Measurements from ENCODE around the gene ATF2.
"Not testable (repeated sequence)": the region's sequence is repeated elsewhere in the genome, so short reads cannot be mapped to it uniquely, and the experiment has no call there.

The ATF2 gene

DNA sequence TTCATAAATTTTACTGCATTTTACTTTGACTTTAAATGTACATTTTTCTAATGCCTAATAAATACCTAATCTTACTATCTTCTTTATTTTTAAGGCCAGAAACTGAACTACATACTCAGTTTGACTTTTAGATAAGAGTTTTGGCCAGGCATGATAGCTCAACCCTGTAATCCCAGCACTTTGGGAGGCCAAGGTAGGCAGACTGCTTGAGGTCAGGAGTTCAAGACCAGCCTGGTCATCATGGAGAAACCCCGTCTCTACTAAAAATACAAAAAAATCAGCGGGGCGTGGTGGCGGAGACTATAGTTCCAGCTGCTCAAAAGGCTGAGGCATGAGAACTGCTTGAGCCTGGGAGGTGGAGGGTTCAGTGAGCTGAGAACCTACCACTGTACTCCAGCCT, 9.1 kb downstream of the ATF2 start:
- DNase-seq = no peak

DNA sequence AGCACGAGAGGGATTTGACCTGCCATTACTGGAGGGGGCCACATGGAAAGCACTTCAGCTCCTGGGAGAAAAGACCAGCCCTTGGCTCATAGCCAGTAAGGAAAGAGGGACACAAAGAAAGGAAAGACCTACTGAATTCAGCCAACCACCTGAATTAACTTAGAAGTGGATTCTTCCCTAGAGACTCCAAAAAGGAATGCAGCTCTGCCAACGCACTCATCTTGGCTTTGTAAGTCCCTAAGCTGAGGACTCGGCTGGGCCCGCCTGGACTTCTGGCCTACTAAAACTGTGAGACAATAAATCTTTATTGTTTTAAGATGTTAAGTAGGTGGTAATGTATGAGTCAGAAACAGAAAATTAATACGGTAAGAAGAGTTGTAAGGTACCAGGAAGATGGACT, 11.5 kb downstream of the ATF2 start:
- no peak for DNase-seq

DNA sequence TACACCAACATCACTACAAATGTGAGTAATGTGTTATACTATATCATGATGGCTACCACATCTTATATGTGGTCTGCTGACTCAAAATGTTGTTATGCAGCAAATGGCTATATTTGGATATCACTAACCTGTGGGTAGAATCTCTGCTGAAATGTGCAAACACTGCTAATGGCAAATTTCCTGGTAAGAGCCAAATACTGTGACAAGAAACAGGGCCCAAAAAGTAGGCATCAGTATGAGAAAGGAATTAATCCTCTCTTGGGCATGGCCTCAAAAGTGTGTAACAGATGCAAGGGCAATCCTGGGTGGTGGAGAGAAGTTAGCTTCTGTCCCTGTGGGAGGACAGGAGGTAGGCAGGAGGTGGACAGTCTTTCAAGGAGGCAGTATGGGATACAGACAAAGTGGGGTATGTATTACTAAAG, 13.3 kb downstream of the ATF2 start:
- peak; percentile 92 for DNase-seq

DNA sequence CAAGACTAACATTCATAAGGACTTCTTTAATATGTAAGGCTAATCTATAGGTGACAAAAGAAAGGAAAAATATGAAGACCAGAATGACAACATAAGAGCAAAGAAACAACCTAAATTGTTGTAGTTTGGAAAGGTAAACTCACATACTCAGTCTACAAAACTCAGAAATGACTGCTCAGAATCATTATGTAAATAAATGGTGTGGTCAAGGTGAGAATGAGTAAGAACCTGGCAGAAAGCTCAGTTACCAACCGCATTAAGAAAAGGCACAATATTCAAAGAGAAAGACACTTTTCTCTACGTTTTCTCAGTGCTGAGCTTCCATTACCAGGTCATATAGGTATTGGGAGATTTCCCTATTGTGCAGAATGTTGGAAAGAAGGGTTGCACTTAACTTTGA, 15.8 kb downstream of the ATF2 start:
- DNase-seq = no peak

DNA sequence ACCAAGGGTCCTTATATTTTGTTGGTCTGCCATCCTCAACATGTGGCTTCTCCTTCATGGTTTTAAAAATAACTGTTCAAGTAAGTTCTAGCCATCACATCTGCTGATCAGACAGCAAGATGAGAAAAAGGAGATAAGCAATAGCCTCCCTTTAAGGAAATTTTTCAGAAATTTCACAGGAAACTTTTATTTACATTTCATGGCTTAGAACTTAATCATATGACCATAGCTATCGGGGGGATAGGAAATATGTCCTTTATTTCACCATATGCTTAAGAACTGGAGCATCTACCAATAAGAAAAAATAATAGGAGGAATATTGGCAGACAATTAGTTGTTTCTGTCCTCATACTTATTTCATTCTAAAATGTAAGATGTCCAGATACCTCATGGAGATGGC, 16.2 kb downstream of the ATF2 start:
- DNase-seq = peak; percentile 11

DNA sequence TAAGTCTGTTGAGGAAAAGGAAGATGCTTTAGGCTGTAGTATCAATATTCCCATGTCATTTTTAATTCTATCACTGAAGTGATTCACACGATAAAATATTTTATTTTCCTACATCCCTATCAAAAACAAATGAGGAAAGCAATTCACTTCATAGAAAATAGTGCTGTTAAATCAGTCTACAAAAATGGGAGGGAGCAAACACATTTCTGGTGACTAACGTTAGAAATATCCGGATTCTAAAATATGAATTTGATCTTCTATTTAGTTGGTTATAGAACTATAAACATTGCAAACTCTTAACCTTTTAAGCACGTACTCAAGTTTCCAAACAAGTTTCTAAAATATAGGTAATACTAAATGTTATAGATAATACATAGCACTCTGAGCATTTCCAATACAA, 20.8 kb downstream of the ATF2 start:
- DNase-seq = peak; percentile 61

DNA sequence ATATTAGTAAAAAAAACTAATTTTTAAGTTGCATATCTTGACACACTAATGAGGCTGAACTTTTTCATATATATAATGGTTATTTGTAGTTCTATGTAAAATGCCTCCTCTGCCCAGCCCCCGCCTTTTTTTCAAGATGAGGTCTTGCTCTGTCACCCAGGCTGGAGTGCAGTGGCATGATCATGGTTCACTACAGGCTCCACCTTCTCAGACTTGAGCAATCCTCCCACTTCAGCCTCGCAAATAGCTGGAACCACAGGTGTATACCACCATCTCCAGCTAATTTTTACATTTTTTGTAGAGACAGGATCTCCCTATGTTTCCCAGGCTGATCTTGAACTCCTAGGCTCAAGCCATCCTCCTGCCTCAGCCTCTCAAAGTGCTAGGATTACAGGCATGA, 24.3 kb downstream of the ATF2 start:
- DNase-seq = no peak

DNA sequence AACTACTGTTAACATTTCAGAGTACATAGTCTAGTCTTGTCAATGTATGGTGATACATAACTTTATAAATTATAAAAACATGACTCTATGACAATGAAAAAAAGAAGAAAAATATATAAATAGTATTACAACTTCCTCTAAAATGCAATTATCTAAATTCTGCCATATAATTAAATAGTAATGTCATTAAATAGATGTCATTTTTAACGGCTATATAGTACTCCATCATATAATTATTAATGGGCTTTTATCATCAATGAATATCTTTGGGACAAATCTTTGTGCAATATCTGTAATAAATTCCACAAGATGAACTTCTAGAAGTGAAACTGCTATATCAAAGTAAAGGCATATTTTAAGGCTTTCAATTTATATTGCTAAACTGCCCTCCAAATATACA, 24.8 kb downstream of the ATF2 start:
- no peak for DNase-seq

DNA sequence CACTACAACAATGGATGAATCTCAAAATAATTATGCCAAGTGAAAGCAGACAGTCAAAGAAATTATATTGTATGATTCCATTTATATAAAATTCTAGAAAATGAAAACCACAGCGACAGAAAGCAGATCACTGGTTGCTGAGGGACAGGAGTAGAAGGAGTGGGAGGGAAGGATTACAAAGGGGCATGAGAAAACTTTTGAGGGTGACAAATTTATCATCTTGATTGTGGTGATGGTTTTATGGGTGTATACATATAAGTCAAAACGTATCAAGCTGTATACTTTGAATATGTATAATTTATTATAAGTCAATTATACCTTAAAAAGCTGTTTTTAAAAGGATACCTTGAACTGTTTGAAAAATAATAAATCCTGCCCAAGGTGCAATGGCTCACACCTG, 27.7 kb downstream of the ATF2 start:
- DNase-seq = no peak

DNA sequence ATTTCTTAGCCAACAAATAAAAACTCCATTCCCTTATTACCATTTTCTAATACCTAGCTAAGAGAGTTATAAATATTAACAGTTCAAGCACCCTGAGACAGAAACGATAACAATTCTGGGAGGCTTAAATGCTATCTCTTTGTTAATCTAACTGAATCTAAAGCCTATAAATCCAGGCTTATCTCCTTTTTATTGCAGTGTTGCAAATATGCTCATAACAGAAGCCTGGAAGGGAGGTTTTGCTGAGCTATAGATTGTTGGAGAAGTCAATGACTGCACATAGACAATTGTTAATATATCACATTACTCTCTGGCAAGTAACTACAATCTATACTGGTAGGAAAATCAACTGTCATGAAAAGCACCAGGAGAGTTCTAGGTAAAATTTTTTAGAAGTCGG, 30.2 kb downstream of the ATF2 start:
- no peak for DNase-seq

DNA sequence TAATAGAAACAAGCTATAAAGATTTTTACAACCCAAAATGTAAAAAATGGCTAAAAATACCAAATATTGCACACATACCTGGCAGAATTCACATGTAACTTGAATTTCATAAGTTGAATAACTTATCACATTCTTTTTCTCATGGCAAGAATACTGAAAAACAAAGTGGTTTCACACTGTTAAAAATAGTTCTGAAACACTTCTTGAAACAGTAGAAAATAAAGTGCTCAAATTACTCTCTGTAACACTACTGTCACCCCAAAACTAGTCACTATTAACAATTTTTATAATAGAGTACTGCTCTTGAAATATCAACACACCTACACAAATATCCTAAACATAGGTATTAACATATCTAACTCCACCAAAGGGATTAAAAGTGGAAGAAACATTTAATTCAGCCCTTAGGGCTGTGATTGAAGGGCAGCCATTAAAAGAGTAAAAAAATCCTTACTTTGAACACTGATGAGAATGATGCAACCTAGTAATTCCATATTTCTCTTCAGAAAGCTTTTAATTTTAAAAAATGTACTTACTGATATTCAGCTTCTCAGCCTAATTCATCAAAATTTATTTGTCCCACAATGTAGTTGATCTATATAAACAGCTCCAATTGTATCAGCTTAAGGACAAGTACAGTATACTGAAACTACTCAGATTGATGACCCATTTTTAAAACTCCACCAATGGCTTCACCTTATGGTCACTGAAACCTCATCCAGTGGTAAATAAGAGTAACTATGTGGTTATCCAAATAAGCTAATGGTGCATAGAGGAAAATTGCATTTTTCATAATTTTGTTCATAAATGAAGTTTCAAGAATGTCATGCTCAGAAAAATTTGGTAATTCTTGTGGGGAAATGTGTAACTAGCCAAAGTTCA, 31.4 kb downstream of the ATF2 start:
- no peak for DNase-seq

DNA sequence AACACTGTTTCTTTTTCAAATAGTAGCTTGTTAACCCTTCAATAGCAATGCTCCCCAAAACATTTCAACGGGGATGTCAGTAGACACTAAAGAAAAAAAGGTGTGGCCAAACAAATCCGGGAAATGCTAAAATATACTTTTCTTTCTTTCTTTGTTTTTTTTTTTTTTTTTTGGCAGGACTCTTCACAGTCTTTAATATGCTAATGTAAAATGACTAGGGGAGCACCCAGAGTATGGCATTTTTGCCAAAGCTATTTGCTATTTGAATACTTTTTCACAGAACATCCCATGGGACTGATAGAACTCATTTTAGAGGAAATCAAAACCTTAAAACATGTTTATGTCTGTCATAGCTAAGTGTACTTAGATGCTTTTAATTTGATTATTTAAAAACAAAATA, 32.1 kb downstream of the ATF2 start:
- no peak for DNase-seq

DNA sequence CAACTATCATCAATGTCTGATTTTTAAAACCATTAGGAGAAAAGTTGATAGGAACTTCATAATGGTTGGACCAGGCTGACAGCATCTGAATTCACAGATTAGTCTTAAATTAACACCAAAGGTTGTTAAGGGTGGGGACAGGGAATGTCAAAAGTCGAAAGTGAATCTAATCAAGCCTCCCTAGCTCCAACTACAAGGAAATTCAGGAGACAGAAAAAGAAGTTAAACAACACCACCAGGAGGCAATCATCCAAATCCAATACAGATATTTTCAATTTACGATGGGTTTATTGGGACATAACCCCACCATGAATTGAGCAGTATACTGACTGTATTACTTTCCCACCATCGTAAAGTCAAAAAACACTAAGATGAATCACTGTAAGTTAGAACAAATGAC, 32.8 kb downstream of the ATF2 start:
- no peak for DNase-seq

DNA sequence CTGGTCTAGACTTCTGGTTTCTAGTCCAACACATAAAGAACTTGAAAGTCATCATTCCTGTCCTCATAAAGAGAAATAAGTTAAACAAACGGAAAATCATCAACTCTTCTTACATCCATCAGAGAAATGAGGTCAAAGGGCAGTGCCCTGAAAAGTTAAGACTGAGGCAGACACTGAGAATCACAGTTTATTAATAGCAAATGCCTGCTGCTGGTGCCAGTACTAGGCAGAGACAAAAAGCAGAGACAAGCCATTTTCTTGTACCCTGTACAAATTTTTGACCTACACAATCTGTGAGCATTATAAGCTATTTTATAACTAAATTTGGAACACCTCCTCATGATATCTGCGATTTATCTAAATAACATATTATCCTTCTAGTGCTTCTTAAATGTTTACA, 36.8 kb downstream of the ATF2 start:
- DNase-seq = no peak

DNA sequence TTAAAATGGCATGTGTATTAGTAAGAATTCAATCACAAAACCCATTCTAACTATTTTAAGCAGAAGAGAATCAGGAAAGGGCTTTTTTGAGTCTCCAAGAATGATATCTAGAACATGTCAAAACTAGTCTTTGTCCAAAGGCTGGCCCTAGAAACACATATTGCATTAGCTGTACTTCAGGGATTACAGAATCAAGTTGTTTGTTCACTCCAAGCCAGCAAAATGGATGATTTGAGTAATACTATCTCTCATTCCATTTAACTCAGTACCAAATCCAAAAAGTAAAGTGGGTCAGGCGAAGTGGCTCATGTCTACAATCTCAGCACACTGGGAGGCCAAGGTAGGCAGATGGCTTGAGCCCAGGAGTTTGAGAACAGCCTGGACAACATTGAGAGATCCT, 41.3 kb downstream of the ATF2 start:
- DNase-seq = no peak

DNA sequence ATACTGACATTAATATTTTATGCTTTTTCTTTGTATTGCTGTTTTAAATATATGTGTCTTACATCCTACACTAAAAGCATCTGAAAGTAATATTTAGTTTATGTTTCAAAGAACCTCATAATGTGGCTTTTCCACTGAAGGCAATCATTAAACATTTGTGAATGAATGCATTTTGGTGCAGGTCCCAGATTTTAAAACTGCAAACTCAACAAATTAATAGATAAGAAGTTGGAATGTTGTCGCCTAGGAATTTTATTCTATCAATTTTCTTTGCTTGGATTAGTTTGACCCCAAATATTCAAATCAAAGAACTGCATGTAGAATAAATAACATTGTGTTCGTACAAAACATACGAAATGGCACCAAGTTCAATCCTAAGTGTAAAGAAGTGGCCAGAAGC, 44.7 kb downstream of the ATF2 start:
- no peak for DNase-seq

DNA sequence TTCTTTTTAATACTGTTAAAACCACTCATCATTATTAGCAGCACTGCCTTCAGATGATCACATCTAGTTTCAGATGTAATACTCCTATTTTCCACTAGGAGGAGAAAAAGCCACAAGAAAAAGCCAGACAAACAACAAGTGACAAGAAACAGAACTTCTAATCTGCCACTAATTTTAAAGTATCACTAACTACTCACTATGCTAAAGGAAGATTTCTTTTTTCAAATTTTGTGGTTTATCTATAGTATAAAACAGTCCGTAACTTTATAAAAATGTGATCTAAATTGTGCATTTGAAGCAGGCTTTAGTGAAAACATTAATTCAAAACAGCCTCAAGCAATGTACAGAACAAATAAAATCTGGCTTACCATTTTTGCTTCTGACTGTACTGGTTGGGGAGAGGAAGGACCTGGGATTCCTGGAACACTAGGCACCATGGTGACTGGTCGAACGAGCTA, 56.8 kb downstream of the ATF2 start:
- peak; percentile 47 for DNase-seq

DNA sequence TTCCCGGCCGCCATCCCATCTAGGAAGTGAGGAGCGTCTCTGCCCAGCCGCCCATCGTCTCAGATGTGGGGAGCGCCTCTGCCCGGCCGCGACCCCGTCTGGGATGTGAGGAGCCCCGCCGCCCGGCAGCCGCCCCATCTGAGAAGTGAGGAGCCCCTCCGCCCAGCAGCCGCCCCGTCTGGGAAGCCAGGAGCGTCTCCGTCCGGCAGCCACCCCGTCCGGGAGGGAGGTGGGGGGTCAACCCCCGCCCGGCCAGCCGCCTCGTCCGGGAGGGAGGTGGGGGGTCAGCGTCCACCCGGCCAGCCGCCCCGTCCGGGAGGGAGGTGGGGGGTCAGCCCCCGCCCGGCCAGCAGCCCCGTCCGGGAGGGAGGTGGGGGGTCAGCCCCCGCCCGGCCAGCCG, 59.9 kb downstream of the ATF2 start:
- DNase-seq = not testable (repeated sequence)

DNA sequence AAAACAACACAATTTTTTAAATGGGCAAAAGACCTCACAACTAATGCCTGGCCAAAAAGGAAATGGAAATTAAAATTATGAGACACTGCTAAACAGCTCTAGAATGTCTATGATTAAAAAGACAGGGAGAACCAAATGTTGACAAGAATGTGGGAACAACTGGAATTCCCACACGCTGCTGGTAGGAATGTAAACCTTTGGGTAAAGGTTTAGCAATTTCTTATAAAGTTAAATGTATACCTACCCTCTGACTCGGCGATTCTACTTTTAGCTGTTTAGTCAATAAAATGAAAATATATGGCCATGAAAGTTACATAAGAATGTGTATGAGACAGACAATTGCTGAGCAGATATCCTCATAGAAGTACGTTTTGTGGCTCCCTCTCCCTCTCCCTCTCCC, 60.9 kb downstream of the ATF2 start:
- DNase-seq = peak; percentile 5

DNA sequence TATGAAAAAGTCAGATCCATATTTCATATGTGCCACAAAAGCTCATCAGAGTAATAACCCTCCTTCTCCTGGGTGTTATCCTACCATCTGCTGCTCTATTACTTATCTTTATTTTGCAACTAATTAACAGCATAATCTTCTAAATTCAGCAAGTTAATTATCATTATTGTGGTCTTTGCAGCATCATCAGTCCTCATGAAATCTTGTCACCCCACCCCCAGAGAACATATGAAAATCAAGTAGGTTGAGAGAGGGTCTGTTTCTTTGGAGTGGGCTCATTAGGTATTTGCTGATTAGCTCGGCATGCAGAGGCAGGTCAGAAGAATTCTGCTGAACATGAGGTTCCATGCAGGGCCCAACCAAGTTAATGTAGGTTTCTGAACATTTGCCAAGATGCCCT, 64.8 kb downstream of the ATF2 start:
- no peak for DNase-seq

DNA sequence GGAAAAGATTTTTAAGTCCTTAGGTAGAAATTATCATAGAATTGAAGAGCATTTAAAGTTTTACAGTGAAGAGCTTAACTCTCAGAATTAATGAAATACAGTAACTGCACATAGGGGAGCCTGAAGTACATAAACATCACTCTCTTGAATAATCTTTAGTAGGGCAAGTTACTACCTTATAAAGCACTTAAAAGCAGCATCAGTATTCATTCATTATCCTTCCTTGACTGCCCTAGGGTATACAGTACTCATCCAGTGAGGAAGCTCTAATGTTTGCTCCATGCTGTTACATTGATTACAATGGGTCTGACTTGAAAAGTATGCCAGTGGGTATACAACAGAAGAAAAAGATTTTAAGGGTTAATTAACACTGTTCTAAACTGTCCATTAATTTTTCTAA, 66.5 kb downstream of the ATF2 start:
- no peak for DNase-seq

DNA sequence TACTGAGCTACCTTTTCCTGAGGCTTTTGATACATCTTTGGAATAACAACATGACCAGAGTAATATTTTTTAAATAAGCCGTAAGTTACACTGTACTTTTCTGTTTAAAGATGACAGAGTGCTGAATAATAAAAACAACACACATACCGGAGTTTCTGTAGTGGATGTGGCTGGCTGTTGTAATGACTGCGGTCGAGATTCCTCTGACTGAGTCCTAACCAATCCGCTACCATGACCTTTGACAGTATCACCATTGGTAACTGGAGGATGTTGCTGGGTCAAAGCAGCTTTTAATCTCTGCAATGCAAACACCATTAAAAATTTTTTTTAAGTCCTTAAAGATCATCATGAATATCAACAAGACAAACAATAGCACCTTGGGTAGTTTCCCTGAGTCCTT, 70.7 kb downstream of the ATF2 start:
- peak; percentile 93 for DNase-seq

DNA sequence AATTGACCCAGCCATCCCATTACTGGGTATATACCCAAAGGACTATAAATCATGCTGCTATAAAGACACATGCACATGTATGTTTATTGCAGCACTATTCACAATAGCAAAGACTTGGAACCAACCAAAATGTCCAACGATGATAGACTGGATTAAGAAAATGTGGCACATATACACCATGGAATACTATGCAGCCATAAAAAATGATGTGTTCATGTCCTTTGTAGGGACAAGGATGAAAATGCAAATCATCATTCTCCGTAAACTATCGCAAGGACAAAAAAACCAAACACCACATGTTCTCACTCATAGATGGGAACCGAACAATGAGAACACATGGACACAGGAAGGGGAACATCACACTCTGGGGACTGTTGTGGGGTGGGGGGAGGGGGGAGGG, 83.9 kb downstream of the ATF2 start:
- DNase-seq = not testable (repeated sequence)

DNA sequence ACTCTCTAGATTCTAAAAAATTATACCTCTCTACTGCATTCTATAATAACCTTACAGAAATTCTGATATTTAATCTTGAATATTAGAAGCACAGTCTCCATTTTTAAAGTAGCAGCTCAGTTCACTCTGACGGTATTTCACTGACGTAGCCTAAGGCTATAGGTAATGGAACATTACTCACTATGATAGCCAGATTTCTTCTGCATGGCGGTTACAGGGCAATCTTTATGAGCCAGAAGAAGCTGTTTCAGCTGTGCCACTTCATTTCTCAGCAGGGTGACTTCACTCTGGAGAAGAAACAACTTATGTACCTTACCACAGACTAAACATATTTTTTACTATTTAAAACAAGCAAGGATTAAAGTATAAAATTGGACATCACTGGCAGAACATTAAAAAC, 87.5 kb downstream of the ATF2 start:
- no peak for DNase-seq

DNA sequence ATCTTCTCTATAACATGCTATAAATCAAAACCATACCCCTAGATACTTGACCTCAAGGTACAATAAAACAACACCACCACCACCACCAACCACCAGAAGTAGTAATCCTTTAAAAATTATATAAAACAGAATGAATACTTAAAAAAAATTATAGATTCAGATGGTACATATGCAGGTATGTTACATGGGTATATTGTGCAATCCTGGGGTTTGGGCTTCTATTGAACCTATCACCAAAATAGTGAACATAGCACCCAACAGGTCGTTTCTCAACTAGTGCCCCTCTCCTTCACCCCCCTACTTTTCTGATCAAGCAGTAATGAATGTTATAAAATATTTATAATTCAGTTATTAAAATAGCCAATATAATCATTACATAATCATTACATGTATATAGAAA, 91.7 kb downstream of the ATF2 start:
- DNase-seq = no peak

Data from HCEC 1CT (cell line).